Embryonic facial prominence (tissue), 1 donor: ENCODE measurements around the gene SLC36A2.
"Not testable (repeated sequence)": the region's sequence is repeated elsewhere in the genome, so short reads cannot be mapped to it uniquely, and the experiment has no call there.

ENCODE experiments used
- DNase-seq: peaks from one replicate; pipeline ENCODE4 v3.0.0-alpha.2; 2016; ENCODE audit errors: extremely low spot score

Gene SLC36A2

DNA sequence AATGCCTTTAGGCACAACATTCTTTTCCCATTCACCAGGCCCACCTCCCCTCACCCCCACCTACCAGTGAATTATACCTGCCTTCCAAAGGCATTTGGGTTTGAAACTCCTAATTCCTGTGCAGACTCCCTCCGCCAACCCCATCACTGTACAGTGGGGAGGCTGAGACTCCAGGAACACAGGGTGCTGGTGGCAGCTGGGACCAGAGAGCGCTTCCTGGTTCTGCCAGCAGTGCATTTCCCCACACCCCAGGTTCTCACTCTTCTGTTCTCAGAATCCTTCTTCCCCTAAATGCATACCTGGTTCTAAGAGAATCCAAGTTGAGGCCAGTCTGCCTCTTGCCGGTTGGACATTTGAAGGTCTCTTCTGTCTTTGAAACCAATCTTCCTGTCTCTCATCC is 21.1 kb downstream of the SLC36A2 start:
- DNase-seq, result no peak

DNA sequence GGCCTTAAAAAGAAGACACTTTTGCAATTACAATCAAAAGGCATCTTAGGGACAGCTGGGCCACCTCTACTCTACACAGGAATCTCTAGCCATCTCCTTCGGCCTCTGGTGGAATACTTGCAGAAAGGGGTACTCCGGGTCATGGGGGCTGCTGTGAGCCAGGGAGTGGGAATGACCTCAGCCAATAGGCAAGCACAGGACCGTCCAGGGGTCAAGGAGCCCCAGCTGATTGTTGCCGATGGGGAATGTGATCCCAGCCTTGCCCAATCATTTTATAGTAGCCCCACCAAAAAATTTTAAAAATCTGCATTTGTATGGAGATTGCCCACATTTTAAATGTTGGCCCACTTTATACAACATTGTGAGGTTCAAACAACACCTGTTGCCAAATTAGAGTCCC is 26.9 kb downstream of the SLC36A2 start:
- DNase-seq, result no peak

DNA sequence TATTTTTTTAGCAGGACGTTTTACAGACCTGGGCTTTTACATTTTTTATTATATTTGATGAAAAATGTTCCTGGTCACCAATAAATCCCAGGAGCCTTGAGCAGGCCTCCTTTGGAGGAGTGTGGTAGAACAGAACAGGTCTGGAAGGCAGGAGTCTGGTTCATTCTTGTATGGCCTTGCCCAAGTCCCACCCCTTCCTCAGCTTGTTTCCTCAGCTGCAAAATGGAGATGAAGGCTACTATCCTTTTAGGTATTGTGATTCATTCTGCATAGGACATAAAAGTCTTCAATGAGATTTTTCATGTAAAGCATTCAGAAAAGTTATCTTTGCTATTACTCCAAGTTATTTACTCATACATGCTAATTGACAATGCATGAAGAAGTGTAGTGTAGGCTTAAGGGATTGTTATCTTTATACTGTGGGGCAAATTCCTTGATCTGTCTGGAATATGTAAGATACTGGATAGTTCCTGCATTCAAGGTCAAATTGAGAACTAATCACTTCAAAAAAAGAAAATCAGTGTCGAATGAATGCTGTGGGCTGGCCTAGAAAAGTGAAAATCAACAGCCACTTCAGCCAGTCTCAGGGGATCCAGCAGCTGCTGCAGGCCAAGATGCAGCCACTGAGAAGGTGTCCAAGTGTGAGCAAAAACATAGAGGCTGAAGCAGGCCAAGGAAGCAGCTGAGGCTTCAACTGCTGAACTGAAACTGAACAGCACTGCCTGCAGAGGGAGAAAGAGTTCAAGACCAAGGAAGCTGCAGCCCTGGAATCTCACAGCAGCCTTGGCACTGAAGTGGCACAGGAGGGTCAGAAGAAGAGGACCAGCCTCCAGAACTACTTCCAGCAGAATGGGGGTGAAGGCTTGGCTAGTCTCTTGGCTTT is 28.3 kb downstream of the SLC36A2 start:
- no peak for DNase-seq

DNA sequence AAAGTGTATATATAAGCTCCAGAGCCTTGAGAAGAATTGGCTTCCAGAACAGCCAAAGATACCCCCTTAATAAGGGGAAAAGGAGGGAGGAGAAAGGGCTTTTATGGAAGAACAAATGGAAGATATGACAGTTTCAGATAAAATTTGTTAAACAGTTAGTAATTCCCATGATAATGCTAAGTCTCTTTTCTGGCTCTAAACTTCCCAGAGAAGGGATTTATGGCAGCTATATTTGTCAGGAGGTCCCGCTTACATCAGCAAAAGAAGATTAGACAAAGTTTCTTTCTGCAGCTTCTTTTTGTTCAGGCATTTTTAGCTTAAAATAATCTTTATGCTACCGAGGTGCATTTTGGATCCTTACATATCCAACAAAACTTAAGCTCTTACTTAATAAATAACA is 29.5 kb downstream of the SLC36A2 start:
- no peak for DNase-seq

DNA sequence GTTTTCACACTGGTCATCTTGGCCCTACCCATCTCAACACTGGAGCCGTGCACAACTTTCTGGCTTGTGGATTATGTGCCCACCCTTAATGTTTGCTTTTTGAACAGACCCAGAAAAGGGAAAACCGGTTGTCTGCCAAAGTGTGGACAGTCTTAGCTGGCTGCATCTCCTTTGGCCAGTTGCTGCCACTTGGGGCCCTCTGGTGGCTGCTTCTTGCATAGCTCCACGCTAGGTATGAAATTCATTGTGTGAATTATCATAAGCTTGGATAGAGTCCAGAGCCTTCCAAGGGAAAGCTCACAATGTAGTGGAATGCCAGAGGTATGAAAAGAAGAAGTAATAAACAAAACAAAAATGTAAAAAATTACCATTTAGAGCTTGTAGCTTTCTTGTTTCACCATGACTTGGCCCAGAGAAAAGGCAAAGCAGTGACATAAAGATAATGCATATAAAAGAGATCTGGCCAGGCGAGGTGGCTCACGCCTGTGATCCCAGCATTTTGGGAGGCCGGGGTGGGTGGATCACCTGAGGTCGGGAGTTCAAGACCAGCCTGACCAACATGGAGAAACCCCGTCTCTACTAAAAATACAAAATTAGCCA is 31.3 kb downstream of the SLC36A2 start:
- DNase-seq, result no peak

DNA sequence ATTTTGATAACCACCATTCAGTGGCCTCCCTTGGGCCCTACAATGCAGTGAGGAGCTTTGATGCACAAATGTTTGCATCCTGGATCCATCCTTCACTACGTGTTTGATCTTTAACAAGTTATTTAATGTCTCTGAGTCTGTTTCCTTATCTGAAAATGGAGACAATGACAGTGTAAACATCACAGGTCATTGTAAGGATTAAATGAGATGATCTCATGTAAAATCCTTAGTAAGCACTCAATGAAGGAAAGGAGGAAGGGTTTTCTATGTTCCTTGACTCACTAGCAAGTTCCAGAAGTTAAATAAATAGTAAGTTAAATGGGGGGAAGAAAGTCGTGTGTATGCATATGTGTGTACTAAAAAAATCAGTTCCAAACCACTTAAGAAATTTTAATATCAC is 34.0 kb downstream of the SLC36A2 start:
- no peak for DNase-seq

DNA sequence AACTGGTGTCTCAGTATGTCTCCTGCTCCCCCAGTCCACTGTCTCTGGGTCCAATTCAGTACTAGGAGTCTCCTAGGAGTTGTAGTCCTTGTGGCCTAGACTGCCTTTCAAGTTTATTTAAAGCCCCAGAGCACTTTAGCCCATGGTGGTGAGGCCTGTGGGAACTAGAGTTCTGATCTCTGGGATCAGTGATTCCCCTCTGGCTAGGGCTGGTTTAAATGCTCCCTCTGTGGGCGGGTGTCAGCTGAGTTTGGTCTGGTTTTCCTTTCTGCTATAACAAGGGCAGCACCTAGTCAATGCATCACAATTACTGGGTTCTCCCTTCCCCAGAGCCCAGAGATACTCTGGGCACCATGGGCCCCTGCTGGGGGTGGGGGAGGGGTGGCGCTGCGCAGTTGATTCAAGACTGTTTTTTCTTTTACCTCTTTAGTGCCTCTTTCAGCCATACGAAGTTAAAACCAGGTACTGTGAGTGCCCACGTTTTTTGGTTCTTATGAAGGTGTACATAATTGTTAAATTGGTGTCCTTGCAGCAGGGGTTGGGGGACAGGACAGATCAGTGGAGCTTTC is 34.5 kb downstream of the SLC36A2 start:
- no peak for DNase-seq

DNA sequence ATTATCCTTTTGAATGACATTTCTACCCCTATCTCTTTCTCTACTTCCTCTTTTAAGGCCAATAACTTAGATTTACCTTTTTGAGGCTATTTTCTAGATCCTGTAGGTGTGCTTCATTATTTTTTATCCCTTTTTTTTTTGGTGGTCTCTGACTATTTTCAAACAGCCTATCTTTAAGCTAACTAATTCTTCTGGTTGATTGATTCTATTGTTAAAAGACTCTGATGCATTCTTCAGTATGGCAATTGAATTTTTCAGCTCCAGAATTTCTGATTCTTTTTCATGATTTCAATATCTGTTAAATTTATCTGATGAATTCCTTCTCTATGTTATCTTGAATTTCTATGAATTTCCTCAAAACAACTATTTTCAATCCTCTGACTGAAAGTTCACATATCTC is 36.4 kb downstream of the SLC36A2 start:
- no peak for DNase-seq

DNA sequence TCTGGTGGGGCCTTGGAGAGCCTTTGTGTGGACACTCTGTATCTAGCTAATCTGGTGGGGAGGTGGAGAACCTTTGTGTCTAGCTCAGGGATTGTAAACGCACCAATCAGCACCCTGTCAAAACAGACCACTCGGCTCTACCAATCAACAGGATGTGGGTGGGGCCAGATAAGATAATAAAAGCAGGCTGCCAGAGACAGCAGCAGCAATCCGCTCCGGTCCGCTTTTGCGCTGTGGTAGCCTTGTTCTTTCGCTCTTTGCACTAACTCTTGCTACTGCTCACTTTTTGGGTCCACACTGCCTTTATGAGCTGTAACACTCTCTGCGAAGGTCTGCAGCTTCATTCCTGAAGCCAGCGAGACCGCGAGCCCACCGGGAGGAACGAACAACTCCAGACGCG is 37.5 kb downstream of the SLC36A2 start:
- not testable (repeated sequence) for DNase-seq

DNA sequence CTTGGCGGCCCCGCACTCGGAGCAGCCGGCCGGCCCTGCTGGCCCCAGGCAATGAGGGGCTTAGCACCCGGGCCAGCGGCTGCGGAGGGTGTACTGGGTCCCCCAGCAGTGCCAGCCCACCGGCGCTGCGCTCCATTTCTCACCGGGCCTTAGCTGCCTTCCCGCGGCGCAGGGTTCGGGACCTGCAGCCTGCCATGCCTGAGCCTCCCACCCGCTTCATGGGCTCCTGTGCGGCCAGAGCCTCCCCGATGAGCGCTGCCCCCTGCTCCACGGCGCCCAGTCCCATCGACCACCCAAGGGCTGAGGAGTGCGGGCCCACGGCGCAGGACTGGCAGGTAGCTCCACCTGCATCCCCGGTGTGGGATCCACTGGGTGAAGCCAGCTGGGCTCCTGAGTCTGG is 38.1 kb downstream of the SLC36A2 start:
- not testable (repeated sequence) for DNase-seq

DNA sequence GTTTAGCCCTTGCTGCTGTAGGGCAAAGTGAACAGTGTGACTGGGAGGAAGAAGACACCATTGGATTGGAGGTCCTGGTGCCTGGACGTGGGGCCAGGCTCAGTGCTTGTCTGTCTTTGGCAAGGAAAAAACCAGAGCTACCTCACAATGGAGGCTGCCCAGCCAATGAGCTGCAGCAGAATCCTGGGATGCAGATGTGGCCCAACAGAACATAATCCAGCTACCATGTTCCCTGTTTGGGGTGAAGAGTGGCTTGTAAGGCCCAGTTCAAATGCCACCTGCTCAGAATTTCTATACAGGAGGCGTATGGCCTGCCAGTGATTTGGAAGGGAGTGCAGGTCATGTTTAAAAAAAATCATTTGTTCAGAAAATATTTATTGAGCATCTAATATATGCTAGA is 43.7 kb downstream of the SLC36A2 start, which contains the start of gene SLC36A3:
SLC36A3 (minus strand) TSS at position 101 of the 400 bp plus-strand sequence. CDS start 412 bp downstream, outside the sequence.
- DNase-seq, result no peak

DNA sequence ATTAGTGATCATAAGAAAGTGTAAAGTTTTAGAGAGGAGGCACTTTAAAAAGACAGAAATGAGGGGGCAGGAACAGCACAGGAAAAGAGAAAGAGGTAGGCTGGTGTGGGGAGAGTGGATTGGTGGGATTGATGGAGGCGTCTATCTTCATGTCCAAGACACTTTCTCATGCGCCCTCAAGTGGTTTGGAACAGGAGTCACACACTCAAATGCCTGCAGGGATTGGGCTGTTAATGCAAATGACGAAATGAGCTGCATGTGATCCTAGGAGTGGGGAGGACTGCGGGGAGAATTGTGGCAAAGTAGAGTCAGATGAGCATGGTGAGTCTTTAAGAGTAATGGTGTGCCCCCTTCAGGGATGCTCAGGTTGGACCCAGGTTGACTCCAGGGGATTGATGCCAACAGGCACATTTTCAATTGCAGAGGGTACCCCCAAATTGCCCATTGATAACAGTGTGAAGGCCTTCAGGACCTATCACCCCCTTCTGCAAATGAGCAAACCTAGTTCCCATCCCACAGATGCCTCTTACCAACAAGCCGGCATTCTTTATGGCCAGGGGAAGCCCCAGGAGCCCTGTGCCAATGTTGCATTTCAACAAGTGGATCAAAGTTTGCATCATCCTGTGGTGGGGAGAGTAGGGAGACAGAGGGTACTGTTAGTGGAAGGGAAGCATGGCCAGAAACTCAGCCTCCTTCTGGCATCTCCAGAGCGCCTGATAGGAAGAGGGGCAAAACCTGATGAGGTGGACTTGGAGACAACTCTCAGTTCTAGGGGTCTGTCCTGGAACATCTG is 49.1 kb downstream of the SLC36A2 start:
- no peak for DNase-seq

DNA sequence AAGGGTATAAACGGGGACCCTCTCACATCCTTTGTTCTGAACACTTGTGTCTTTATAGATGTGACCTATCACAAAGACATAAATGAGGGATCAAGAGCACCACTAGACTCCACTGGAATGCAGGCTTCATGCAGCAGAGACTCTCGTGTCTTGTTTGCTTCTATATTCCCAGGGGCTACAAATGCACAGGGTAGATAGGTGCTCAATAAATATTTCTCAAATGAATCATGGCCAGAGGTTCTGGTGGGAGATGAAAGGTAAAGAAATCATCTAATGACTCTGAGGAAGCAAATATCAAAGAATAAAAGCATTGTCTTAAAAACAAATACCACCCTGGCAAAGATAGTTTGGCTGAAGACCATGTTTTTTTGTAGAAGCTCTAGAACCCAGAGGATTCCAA is 50.4 kb downstream of the SLC36A2 start:
- no peak for DNase-seq

DNA sequence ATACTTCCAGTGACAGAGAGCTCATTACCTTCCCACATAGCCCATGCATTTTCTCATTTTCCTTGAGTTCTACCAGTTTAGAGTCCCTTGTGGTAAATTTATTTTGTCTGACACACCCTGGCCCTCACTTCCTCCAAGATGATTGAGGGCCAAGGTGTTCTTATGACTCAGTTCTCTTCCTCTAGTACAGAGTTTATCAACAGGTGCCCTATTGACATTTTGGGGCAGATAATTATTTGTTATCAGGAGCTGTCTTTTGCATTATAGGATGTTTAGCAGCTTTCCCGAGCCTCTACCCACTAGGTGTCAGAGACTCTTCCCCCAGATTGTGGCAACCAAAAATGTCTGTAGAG is 50.9 kb downstream of the SLC36A2 start:
- DNase-seq, result no peak

DNA sequence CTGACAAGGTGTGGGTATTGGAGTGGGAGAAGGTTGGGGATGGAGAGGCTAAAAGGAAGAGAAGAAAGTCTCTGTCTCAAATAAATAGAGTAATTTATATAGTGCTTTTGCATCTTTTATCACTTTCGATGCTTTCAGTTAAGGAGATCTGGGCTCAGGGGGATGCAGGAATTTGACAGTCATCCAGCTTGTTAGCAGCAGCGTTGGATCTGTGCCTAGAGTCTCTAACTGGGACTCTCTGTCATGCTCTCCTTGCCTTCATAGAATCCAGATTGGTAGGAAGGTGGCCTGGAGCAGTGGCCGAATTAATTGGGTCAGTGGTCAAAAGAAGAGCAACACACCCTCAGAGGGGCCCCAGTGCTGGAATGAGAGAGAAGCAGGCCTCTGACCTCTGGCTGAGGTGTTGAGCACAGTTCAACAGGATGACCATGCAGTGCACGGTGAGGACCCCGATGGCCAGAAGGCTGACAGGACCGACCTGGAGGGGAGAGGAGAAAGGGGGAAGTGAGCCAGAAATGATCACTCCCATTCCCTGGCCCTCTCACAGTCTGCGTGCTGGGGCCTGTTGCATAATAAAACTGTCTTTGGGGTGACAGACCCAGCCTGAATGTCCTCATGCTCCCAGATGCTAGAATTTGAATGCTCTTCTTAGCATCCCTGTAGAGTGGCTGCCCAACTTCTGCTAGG is 51.4 kb downstream of the SLC36A2 start:
- no peak for DNase-seq

DNA sequence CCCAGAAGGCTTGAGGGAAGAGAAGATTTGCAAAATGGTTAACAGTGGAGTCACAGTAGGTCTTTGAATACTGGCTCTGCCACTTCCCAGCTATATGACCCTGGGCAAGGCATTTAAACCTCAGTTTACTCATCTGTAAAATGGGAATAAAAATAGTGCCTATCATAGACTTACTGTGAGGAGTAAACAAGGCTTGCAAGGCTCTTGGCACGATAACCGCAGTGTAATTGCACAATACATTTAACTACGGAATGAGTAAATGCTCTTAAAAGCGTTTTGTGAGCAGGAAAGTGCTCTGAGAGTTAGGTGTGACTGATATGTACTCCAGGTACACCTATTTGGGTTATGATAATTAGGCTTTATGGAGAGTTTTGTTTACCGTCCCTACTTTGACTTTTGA is 52.2 kb downstream of the SLC36A2 start:
- DNase-seq, result no peak

DNA sequence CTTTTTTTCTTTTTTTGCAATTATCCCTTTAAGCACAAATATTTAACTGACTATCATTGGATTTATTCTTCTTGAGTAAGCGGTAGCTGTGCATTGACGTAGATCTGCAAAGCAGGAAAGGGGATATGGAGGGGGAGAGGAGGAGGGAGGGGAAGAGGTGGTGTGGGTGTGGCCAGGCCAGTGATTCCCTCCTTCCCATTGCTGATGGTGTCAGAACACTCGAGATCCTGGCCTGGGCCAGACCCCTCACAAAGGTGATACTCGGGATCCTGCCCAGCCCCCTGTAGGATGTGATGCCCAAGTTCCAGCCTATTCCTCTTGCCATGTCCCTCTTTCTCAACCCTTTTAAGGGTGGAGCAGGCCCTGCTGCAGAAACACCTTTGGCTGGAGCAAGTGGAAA is 53.7 kb downstream of the SLC36A2 start:
- no peak for DNase-seq

DNA sequence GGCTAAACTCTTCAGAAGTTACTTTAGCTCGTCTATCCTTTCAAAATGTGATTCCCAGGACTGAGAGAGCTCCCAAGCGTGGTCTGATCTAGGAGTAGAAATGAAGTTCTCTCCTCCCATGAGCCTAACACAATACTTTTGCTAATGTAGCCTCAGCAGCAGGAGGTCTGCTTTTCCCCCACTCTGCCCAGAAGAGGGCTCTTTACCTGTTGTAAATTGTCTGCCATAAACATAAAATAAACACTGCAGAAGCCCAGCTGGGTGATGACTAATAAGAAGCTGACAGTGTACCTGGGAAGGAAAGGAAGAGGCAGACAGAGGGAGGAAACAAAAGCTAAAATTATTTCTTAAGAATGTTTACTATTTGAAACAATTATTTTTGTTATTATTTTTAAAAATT is 59.2 kb downstream of the SLC36A2 start:
- DNase-seq, result no peak

DNA sequence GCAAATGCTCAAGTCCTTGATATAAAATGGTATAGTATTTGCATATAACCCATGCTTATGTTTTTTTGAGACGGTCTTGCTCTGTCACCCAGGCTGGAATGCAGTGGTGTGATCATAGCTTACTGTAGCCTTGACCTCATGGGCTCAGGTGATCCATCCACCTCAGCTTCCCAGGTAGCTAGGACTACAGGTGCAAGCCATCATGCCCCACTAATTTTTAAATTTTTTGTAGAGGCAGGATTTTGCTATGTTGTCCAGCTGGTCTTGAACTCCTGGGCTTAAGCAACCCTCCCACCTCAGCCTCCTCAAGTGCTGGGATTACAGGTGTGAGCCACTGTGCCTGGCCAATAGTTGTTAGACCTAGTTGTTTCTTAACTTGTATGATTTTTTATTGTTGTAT is 61.1 kb downstream of the SLC36A2 start:
- no peak for DNase-seq

DNA sequence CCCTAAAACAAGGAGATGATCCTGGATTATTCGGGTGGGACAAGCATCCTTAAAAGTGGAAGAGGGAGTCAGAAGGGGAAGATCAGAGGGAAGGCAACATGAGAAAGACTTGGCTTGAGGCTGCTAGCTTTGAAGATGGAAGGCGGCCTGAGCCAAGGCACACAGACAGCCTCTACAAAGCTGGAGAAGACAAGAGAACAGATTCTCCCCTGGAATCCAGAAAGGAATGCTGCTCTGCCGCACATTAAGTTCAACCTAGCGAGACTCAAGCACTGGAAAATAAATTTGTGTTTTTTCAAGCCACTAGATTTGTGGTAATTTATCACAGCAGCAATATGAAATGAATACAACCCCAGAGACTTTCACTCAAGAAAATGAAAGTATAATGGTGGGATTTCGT is 61.7 kb downstream of the SLC36A2 start:
- no peak for DNase-seq

DNA sequence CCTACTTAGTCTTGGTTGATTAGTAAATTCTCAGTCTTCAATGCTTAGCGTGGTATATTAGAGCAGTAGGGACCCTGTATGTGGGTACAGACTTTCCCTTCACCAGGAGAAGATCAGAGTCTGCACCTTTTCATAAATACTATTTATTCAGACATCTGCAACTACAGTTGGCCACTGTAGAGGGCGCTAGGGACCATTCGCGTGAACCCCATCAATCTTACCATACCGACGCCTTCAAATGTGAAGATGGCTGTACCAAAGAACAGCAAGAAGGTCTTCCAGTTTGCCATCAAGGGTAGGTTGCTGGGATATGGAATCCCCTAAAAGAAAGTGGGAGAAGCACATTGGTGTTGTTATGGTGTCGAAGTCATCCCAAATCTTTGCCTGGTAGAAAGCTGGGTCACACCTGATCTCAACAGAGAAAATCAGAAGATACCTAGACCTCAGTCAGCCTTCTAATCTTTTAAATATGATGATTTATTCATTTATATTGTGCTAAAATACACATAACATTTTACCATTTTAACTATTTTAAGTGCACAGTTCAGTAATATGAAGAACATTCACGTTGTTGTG is 62.9 kb downstream of the SLC36A2 start:
- DNase-seq, result no peak
